Ramos (cell line): ENCODE results near the gene TXN2.
"Not testable (repeated sequence)": the region's sequence is repeated elsewhere in the genome, so short reads cannot be mapped to it uniquely, and the experiment has no call there.

Source experiments
- in situ Hi-C: fragments of 300-500 bp; cut with MboI; formaldehyde crosslinking; loops from one replicate; pipeline ENCODE4 v1.14.3; 2022; ENCODE audit warnings: low sequenced_read_pairs; ENCODE audit not compliant: unreplicated experiment

Gene TXN2

GRCh38 chr22:36457688-36458450 is 23.6 kb downstream of the TXN2 start:
- in situ Hi-C loops: no loop called here

- in situ Hi-C loops: no loop called here
Measured at GRCh38 chr22:36456464-36456845, 25.0 kb downstream of the TXN2 start.

- in situ Hi-C loops: no loop called here
Measured at GRCh38 chr22:36455571-36456463, 25.6 kb downstream of the TXN2 start.

GRCh38 chr22:36454916-36455570 is 26.4 kb downstream of the TXN2 start:
- in situ Hi-C loops: no loop called here

GRCh38 chr22:36453855-36454378 is 27.5 kb downstream of the TXN2 start:
- in situ Hi-C loops: no loop called here

- in situ Hi-C loops: not testable (repeated sequence)
Measured at GRCh38 chr22:36452978-36453607, 28.3 kb downstream of the TXN2 start.

- in situ Hi-C loops: no loop called here
Measured at GRCh38 chr22:36452250-36452977, 29.0 kb downstream of the TXN2 start.

GRCh38 chr22:36450923-36451322 is 30.5 kb downstream of the TXN2 start:
- in situ Hi-C loops: not testable (repeated sequence)

- in situ Hi-C loops: no loop called here
Measured at GRCh38 chr22:36449596-36450175, 31.8 kb downstream of the TXN2 start.

- in situ Hi-C loops: no loop called here
Measured at GRCh38 chr22:36447632-36448031, 33.8 kb downstream of the TXN2 start.

GRCh38 chr22:36445158-36445668 is 36.2 kb downstream of the TXN2 start:
- in situ Hi-C loops: no loop called here

GRCh38 chr22:36443198-36443770 is 38.2 kb downstream of the TXN2 start:
- in situ Hi-C loops: no loop called here

- in situ Hi-C loops: no loop called here
Measured at GRCh38 chr22:36442506-36443197, 38.8 kb downstream of the TXN2 start.

GRCh38 chr22:36440429-36441002 is 40.9 kb downstream of the TXN2 start:
- in situ Hi-C loops: no loop called here

GRCh38 chr22:36439481-36440271 is 41.8 kb downstream of the TXN2 start:
- in situ Hi-C loops: no loop called here

GRCh38 chr22:36435516-36436415 is 45.7 kb downstream of the TXN2 start:
- in situ Hi-C loops: no loop called here
